Calu3 (cell line): Measurements from ENCODE around the gene ETV5. TPM values are rescaled to one million over a fixed set of nuclear protein-coding genes. Genes with fewer than 3 reads are reported as not detected.

Experiments
- BruUV-seq: library from RNA; stranded (reverse); fragments of 400-500 nt; replicated peaks from 2 replicates; lab custom pipeline; 2021; lab: Mats Ljungman, UMichigan
- CTCF ChIA-PET: fragments of 300-600 bp; sonication (Branson Sonifier 250); formaldehyde crosslinking; loops from one replicate; lab custom pipeline; 2022; ENCODE audit warnings: antibody characterized with exemption; lab: Charles Lee
- DNase-seq: peaks from one replicate; pipeline ENCODE4 v3.0.0; 2022
- H3K27ac Mint-ChIP-seq: one replicate; pipeline ENCODE4 v1.8.0; 2022; ENCODE audit warnings: mixed read lengths; ENCODE audit not compliant: unreplicated experiment
- H3K27me3 Mint-ChIP-seq: one replicate; pipeline ENCODE4 v1.8.0; 2022; ENCODE audit warnings: mixed read lengths; ENCODE audit not compliant: unreplicated experiment
- H3K36me3 Mint-ChIP-seq: one replicate; pipeline ENCODE4 v1.8.0; 2022; ENCODE audit warnings: mild to moderate bottlenecking, moderate library complexity, mixed read lengths; ENCODE audit not compliant: insufficient read depth, unreplicated experiment
- H3K4me1 Mint-ChIP-seq: one replicate; pipeline ENCODE4 v1.8.0; 2022; ENCODE audit warnings: mild to moderate bottlenecking, low read depth, mixed read lengths; ENCODE audit not compliant: unreplicated experiment
- H3K4me3 Mint-ChIP-seq: one replicate; pipeline ENCODE4 v1.8.0; 2022; ENCODE audit warnings: mild to moderate bottlenecking, low read depth, moderate library complexity, mixed read lengths; ENCODE audit not compliant: unreplicated experiment
- H3K9me3 Mint-ChIP-seq: one replicate; pipeline ENCODE4 v1.8.0; 2022; ENCODE audit warnings: low read depth, mixed read lengths; ENCODE audit not compliant: unreplicated experiment
- intact Hi-C: fragments of 100-400 bp; cut with micrococcal nuclease; formaldehyde crosslinking; loops from one replicate; pipeline ENCODE4 v1.10.0; 2022; ENCODE audit not compliant: unreplicated experiment
- total RNA-seq: library from RNA; stranded (reverse); gene quantifications from 2 replicates; pipeline ENCODE4 v1.2.3, GENCODE V29; 2022
- TF ChIP-seq, protein P1 (sequence below): fragments of 200-600 bp; IDR thresholded peaks from one replicate; pipeline ENCODE4 v1.8.0; 2022; ENCODE audit warnings: antibody characterized with exemption; ENCODE audit not compliant: unreplicated experiment

The ETV5 gene
- total RNA-seq, 1 experiment from 2014 or later: 108 TPM

DNA sequence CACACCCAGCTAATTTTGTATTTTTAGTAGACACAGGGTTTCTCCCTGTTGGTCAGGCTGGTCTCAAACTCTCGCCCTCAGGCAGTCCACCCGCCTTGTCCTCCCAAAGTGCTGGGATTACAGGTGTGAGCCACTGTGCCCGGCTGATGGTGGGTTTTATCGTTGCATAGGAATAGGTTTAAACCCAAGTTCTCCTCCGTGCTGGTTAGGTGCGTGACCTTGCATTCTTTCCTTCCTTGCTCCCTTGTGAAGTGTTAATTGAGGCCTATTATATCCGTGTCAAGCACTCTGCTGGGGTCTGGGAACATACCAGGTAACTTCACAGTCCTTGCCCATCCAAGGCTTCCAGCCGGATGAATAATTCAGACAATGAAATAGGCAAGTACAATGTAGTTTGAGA lies 19.3 kb upstream of the ETV5 start:
- no peak overlapping the region for H3K4me3 Mint-ChIP-seq
- no peak for DNase-seq
- peaks cover 17% of the 10 kb centered on the region for H3K4me1 Mint-ChIP-seq
- BruUV-seq: no TSS peak
- H3K9me3 Mint-ChIP-seq: no peaks in the 10 kb centered on the region
- TF ChIP-seq, protein P1, sequence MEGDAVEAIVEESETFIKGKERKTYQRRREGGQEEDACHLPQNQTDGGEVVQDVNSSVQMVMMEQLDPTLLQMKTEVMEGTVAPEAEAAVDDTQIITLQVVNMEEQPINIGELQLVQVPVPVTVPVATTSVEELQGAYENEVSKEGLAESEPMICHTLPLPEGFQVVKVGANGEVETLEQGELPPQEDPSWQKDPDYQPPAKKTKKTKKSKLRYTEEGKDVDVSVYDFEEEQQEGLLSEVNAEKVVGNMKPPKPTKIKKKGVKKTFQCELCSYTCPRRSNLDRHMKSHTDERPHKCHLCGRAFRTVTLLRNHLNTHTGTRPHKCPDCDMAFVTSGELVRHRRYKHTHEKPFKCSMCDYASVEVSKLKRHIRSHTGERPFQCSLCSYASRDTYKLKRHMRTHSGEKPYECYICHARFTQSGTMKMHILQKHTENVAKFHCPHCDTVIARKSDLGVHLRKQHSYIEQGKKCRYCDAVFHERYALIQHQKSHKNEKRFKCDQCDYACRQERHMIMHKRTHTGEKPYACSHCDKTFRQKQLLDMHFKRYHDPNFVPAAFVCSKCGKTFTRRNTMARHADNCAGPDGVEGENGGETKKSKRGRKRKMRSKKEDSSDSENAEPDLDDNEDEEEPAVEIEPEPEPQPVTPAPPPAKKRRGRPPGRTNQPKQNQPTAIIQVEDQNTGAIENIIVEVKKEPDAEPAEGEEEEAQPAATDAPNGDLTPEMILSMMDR: no peak
- no peaks in the 10 kb centered on the region for H3K36me3 Mint-ChIP-seq
- CTCF ChIA-PET: no interaction called here
- intact Hi-C loops: loop anchor here (5.0 kb wide), 1 partner anchor 1154 kb away; no protein-coding TSS in a partner anchor
- no peak overlapping the region for H3K27ac Mint-ChIP-seq
- H3K27me3 Mint-ChIP-seq: no peaks in the 10 kb centered on the region

DNA sequence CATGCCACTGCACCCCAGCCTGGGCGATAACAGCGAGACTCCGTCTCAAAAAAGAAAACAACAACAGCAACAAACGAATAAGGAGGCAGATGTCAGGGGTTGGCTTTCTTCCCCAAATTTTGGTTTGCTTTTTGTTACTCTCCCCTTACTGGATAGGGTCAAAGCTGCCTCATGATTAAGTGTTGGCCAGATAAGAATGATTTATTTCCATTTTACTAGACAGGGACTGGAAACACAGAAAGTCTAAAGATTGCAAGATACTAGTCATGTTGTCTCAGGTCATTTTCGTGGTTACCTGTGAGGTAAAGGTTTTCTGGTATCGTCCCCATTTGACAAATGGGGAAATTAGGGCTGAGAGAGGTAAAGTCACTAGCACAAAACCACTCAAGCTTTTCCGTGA lies 18.6 kb upstream of the ETV5 start:
- Mint-ChIP-seq H3K4me3 (no peak overlapping the region), H3K36me3 (no peaks in the 10 kb centered on the region), H3K9me3 (no peaks in the 10 kb centered on the region), H3K4me1 (peaks cover 17% of the 10 kb centered on the region), H3K27ac (no peak overlapping the region), H3K27me3 (no peaks in the 10 kb centered on the region)
- CTCF ChIA-PET: no interaction called here
- BruUV-seq: no TSS peak
- DNase-seq: no peak
- intact Hi-C loops: loop anchor here (5.0 kb wide), 1 partner anchor 1155 kb away; no protein-coding TSS in a partner anchor
- TF ChIP-seq, protein P1: no peak

DNA sequence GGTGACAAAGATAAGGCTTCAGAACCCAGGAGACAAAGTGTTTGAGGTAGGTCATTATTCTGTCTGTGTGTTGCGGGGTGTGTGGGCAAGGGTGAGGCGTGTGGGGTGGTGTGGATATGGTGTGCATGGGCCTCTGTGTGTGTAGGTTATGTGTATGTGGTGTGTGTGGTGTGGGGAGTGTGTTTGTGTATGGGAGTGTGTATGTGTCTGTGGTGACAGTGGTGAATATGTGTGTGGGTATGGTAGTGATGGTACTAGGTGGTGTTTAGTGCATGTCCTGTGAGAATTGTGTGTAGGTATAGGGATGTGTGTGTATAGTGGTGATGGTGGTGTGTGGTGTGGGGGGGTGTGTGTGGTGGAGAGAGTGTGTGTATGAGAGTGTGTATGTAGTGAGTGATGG lies 16.2 kb upstream of the ETV5 start:
- Mint-ChIP-seq H3K27me3 (peaks cover 22% of the 10 kb centered on the region), H3K36me3 (no peaks in the 10 kb centered on the region), H3K4me3 (no peak overlapping the region), H3K4me1 (no peaks in the 10 kb centered on the region), H3K9me3 (no peaks in the 10 kb centered on the region), H3K27ac (no peak overlapping the region)
- BruUV-seq: no TSS peak
- CTCF ChIA-PET: no interaction called here
- DNase-seq: no peak
- intact Hi-C loops: loop anchor here (5.0 kb wide), 1 partner anchor 1157 kb away; no protein-coding TSS in a partner anchor
- TF ChIP-seq, protein P1: no peak

DNA sequence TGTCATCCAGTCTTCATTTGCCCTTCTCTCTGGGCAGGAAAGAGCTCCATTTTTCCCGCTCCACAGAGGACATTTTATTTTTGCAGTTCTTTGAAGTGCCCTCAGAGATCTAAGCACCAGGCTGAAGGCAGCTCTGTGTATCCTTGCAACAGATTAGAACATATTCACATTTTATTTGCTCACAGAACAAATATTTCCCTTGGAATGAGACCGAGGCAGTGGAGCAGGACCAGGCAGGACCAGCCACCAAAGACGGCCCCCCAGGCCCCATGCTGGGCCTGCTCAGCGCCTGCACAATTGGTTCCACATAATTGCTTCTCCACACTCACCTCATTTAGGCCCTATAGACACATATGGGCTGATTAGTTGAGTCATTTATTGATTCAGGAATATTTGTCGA lies 15.7 kb upstream of the ETV5 start:
- no peak overlapping the region for H3K4me3 Mint-ChIP-seq
- H3K27ac Mint-ChIP-seq: no peak overlapping the region
- DNase-seq: no peak

More for the DNA sequence above, 15.7 kb upstream of the ETV5 start:
- Mint-ChIP-seq H3K36me3 (no peaks in the 10 kb centered on the region), H3K9me3 (no peaks in the 10 kb centered on the region), H3K4me1 (no peaks in the 10 kb centered on the region), H3K27me3 (peaks cover 27% of the 10 kb centered on the region)
- BruUV-seq: no TSS peak
- CTCF ChIA-PET: no interaction called here
- intact Hi-C loops: no loop called here
- TF ChIP-seq, protein P1: no peak
